GM12892 (cell line): Measurements from ENCODE around the gene LRRC36.

ENCODE experiments used
- POLR2A ChIP-seq: IDR thresholded peaks from 2 replicates; pipeline ENCODE4 v1.6.1; 2011; ENCODE audit warnings: low read depth, low read length, control low read depth
- POLR2AphosphoS5 ChIP-seq: IDR thresholded peaks from 2 replicates; pipeline ENCODE4 v1.6.1; 2011; ENCODE audit warnings: low read depth, low read length, control low read depth

DNA sequence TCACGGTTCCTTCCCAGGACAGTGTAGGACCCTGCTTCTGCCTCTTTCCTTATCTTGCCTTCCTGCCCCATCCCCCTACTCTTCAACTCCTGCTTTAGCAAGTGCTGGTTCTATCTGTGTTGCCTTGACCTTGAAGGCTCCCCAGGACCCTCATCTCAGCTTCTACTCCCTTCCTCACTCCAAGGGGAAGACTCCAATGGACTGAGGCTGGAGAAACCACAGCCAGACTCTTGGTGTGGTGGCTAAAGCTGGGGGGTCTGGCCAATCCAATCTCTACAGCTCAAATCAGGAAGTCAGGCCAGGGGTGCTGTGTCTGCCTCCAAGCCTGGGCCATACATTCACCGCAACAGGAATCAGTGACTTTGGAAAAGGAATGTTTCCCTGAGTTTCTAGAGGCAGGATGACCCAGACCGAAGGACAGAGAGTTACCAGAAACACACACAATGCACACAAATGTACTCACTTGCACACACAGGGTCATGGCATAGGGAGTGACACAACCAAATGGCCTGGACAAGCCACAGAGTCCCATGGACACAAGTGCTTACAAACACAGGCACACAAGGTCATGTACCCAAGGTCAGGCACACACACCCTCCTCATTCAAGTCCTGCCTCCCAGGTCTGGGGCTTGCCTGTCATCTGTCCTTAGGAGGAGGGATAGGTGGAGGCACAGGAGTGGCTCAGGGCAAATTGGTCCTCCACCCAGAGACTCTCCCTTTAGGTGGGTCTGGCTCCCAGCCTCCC, 102.6 kb downstream of the LRRC36 start:
- TF ChIP-seq POLR2A (no peak), POLR2AphosphoS5 (no peak)
